Neural progenitor cell (in vitro differentiated cells): ENCODE results near the gene C19orf73.
"Not testable (repeated sequence)": the region's sequence is repeated elsewhere in the genome, so short reads cannot be mapped to it uniquely, and the experiment has no call there.

Experiments
- EZH2 ChIP-seq: fragments of 200-600 bp; sonication (generic); IDR thresholded peaks from 2 replicates; pipeline ENCODE4 v1.6.1; 2017; ENCODE audit warnings: antibody characterized with exemption, mild to moderate bottlenecking, moderate library complexity
- EZH2phosphoT487 ChIP-seq: fragments of 200-600 bp; sonication (generic); IDR thresholded peaks from 2 replicates; pipeline ENCODE4 v1.6.1; 2017; ENCODE audit warnings: antibody characterized with exemption
- TF ChIP-seq, protein P1 (sequence below): fragments of 200-600 bp; sonication (generic); IDR thresholded peaks from 2 replicates; pipeline ENCODE4 v1.5.1; 2017; ENCODE audit warnings: antibody characterized with exemption, mild to moderate bottlenecking

DNA sequence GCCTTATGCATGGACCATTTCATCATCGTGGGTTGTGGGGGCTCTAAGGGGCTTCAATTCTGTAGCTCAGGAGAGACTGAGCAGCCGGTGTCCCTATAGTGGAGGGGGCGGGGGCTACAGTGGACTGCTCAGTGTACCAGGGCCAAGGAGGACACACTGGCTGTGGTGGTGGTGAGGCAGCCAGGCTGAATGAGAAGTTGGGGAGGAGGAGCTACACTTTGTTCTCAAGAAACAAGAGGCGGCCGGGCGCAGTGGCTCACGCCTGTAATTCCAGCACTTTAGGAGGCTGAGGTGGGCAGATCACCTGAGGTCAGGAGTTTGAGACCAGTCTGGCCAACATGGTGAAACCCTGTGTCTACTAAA is 27.4 kb upstream of the C19orf73 start:
- TF ChIP-seq, protein P1, sequence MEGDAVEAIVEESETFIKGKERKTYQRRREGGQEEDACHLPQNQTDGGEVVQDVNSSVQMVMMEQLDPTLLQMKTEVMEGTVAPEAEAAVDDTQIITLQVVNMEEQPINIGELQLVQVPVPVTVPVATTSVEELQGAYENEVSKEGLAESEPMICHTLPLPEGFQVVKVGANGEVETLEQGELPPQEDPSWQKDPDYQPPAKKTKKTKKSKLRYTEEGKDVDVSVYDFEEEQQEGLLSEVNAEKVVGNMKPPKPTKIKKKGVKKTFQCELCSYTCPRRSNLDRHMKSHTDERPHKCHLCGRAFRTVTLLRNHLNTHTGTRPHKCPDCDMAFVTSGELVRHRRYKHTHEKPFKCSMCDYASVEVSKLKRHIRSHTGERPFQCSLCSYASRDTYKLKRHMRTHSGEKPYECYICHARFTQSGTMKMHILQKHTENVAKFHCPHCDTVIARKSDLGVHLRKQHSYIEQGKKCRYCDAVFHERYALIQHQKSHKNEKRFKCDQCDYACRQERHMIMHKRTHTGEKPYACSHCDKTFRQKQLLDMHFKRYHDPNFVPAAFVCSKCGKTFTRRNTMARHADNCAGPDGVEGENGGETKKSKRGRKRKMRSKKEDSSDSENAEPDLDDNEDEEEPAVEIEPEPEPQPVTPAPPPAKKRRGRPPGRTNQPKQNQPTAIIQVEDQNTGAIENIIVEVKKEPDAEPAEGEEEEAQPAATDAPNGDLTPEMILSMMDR = not testable (repeated sequence)
- TF ChIP-seq EZH2phosphoT487, EZH2: not testable (repeated sequence)
